Neural progenitor cell (in vitro differentiated cells): ENCODE data around the gene TDRD10. TPM values are rescaled to one million over a fixed set of nuclear protein-coding genes. Genes with fewer than 3 reads are reported as not detected.
"Not testable (repeated sequence)": the region's sequence is repeated elsewhere in the genome, so short reads cannot be mapped to it uniquely, and the experiment has no call there.

ENCODE experiments used
- DNase-seq: peaks from one replicate; pipeline ENCODE4 v3.0.0-alpha.2; 2016; ENCODE audit warnings: low spot score
- H2AFZ ChIP-seq: fragments of 200-600 bp; sonication (generic); replicated peaks from 2 replicates; pipeline ENCODE4 v1.6.1; 2016; ENCODE audit warnings: antibody characterized with exemption
- H3F3A ChIP-seq: fragments of 200-600 bp; sonication (generic); 2 replicates; pipeline ENCODE4 v1.6.1; 2016; ENCODE audit warnings: antibody characterized with exemption, low read depth
- H3K27ac ChIP-seq: fragments of 200-600 bp; sonication (generic); 2 replicates; pipeline ENCODE4 v1.5.1; 2016; ENCODE audit warnings: mild to moderate bottlenecking
- H3K27me3 ChIP-seq: fragments of 200-600 bp; sonication (generic); 2 replicates; pipeline ENCODE4 v1.6.1; 2016; ENCODE audit warnings: mild to moderate bottlenecking, moderate library complexity
- H3K36me3 ChIP-seq: fragments of 200-600 bp; sonication (generic); 2 replicates; pipeline ENCODE4 v1.5.1; 2016
- H3K4me1 ChIP-seq: fragments of 200-600 bp; sonication (generic); 2 replicates; pipeline ENCODE4 v1.6.1; 2016; ENCODE audit warnings: mixed run types
- H3K4me2 ChIP-seq: fragments of 200-600 bp; sonication (generic); 2 replicates; pipeline ENCODE4 v1.6.1; 2016
- H3K4me3 ChIP-seq: fragments of 200-600 bp; sonication (generic); 2 replicates; pipeline ENCODE4 v1.5.1; 2016
- H3K79me2 ChIP-seq: fragments of 200-600 bp; sonication (generic); 2 replicates; pipeline ENCODE4 v1.6.1; 2016; ENCODE audit warnings: low read depth
- H3K9ac ChIP-seq: fragments of 200-600 bp; sonication (generic); 2 replicates; pipeline ENCODE4 v1.6.1; 2016
- H3K9me3 ChIP-seq: fragments of 200-600 bp; sonication (generic); 2 replicates; pipeline ENCODE4 v1.5.1; 2016; ENCODE audit warnings: low read depth
- H4K20me1 ChIP-seq: fragments of 200-600 bp; sonication (generic); 2 replicates; pipeline ENCODE4 v1.6.1; 2016; ENCODE audit warnings: low read depth
- H3K27ac Mint-ChIP-seq: 3 replicates; pipeline ENCODE4 v1.8.0; 2021; ENCODE audit warnings: mixed read lengths
- H3K27me3 Mint-ChIP-seq: 2 replicates; pipeline ENCODE4 v1.8.0; 2022; ENCODE audit warnings: low read depth, mild to moderate bottlenecking, inconsistent platforms, moderate library complexity, mixed read lengths; ENCODE audit not compliant: insufficient read depth
- H3K36me3 Mint-ChIP-seq: 3 replicates; pipeline ENCODE4 v1.8.0; 2021; ENCODE audit warnings: mixed read lengths
- H3K4me1 Mint-ChIP-seq: 3 replicates; pipeline ENCODE4 v1.8.0; 2021; ENCODE audit warnings: mixed read lengths
- H3K4me3 Mint-ChIP-seq: 3 replicates; pipeline ENCODE4 v1.8.0; 2021; ENCODE audit warnings: mild to moderate bottlenecking, moderate library complexity, mixed read lengths
- H3K9me3 Mint-ChIP-seq: 3 replicates; pipeline ENCODE4 v1.8.0; 2020; ENCODE audit warnings: mixed read lengths
- EZH2 ChIP-seq: fragments of 200-600 bp; sonication (generic); IDR thresholded peaks from 2 replicates; pipeline ENCODE4 v1.6.1; 2017; ENCODE audit warnings: antibody characterized with exemption, mild to moderate bottlenecking, moderate library complexity
- EZH2phosphoT487 ChIP-seq: fragments of 200-600 bp; sonication (generic); IDR thresholded peaks from 2 replicates; pipeline ENCODE4 v1.6.1; 2017; ENCODE audit warnings: antibody characterized with exemption
- total RNA-seq: library from RNA; depleted of rRNA; stranded (reverse); fragments of >200 nt; gene quantifications from 2 replicates; pipeline ENCODE4 v1.2.3, GENCODE V29; 2015; ENCODE audit warnings: low replicate concordance
- TF ChIP-seq, protein P1 (sequence below): fragments of 200-600 bp; sonication (generic); IDR thresholded peaks from 2 replicates; pipeline ENCODE4 v1.5.1; 2017; ENCODE audit warnings: antibody characterized with exemption, mild to moderate bottlenecking

The TDRD10 gene
- total RNA-seq, 1 donor from 2014 or later, result not detected

DNA sequence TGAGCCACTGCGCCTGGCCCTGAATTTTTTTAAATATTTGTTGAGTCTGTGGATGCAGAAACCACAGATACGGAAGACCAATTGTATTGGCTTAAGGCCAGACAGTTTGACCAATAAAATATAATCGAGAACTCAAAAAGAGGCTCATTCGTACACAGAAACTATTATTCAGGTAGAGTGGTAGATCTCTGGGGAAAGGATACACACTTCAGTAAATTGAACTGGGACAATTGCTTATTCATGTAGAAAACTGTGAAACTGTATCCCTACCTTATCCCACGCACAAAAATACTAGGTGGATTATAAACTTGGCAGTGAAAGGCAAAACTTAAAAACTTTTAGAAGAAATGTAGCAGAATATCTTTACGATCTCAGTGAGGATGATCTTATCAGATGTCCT is 25.2 kb downstream of the TDRD10 start:
- Histone ChIP-seq H2AFZ (no peak overlapping the region), H3K27me3 (no peaks in the 10 kb centered on the region), H3K36me3 (no peaks in the 10 kb centered on the region), H3F3A (no peaks in the 10 kb centered on the region), H3K9me3 (no peaks in the 10 kb centered on the region), H3K79me2 (no peaks in the 10 kb centered on the region), H3K9ac (no peak overlapping the region), H3K4me2 (no peak overlapping the region), H3K4me1 (no peaks in the 10 kb centered on the region), H4K20me1 (no peaks in the 10 kb centered on the region), H3K4me3 (no peak overlapping the region), H3K27ac (no peak overlapping the region)
- Mint-ChIP-seq H3K36me3 (no peaks in the 10 kb centered on the region), H3K4me1 (peaks cover 3% of the 10 kb centered on the region), H3K9me3 (no peaks in the 10 kb centered on the region), H3K27me3 (peaks cover 4% of the 10 kb centered on the region), H3K27ac (no peak overlapping the region), H3K4me3 (no peak overlapping the region)
- no peak for DNase-seq
- TF ChIP-seq EZH2phosphoT487 (no peak), EZH2 (no peak)
- TF ChIP-seq, protein P1, sequence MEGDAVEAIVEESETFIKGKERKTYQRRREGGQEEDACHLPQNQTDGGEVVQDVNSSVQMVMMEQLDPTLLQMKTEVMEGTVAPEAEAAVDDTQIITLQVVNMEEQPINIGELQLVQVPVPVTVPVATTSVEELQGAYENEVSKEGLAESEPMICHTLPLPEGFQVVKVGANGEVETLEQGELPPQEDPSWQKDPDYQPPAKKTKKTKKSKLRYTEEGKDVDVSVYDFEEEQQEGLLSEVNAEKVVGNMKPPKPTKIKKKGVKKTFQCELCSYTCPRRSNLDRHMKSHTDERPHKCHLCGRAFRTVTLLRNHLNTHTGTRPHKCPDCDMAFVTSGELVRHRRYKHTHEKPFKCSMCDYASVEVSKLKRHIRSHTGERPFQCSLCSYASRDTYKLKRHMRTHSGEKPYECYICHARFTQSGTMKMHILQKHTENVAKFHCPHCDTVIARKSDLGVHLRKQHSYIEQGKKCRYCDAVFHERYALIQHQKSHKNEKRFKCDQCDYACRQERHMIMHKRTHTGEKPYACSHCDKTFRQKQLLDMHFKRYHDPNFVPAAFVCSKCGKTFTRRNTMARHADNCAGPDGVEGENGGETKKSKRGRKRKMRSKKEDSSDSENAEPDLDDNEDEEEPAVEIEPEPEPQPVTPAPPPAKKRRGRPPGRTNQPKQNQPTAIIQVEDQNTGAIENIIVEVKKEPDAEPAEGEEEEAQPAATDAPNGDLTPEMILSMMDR, result no peak

GRCh38 chr1:154529308-154529707 is 27.3 kb downstream of the TDRD10 start:
- H3K27ac ChIP-seq, result no peak overlapping the region

DNA sequence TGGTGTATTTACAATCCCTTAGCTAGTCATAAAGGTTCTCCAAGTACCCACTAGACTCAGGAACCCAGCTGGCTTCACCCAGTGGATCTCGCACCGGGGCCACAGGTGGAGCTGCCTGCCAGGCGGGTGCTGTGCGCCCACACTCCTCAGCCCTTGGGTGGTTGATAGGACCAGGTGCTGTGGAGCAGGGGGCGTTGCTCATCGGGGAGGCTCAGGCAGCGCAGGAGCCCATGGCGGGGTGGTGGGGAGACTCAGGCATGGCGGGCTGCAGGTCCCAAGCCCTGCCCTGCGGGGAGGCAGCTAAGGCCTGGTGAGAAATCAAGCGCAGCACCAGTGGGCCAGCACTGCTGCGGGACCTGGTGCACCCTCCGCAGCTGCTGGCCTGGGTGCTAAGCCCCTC is 29.9 kb downstream of the TDRD10 start:
- not testable (repeated sequence) for H3K4me2 ChIP-seq, H3K4me1 Mint-ChIP-seq, H3K9me3 ChIP-seq, H3K4me1 ChIP-seq, H3K27ac ChIP-seq, H3F3A ChIP-seq, DNase-seq, H3K27me3 Mint-ChIP-seq, H3K36me3 ChIP-seq, H3K27me3 ChIP-seq, H3K9ac ChIP-seq, H3K79me2 ChIP-seq, H3K9me3 Mint-ChIP-seq, H3K27ac Mint-ChIP-seq, H3K36me3 Mint-ChIP-seq, H4K20me1 ChIP-seq, H2AFZ ChIP-seq, H3K4me3 Mint-ChIP-seq, H3K4me3 ChIP-seq

More at GRCh38 chr1:154529308-154529707, 27.3 kb downstream of the TDRD10 start:
- Histone ChIP-seq H3K4me1 (no peaks in the 10 kb centered on the region), H3K9me3 (no peaks in the 10 kb centered on the region), H4K20me1 (no peaks in the 10 kb centered on the region), H3K9ac (no peak overlapping the region), H3K4me2 (no peak overlapping the region), H3K79me2 (no peaks in the 10 kb centered on the region), H3F3A (no peaks in the 10 kb centered on the region), H3K27me3 (no peaks in the 10 kb centered on the region), H3K36me3 (no peaks in the 10 kb centered on the region), H2AFZ (no peak overlapping the region), H3K4me3 (no peak overlapping the region)
- Mint-ChIP-seq H3K36me3 (no peaks in the 10 kb centered on the region), H3K4me3 (no peak overlapping the region), H3K27ac (no peak overlapping the region), H3K27me3 (peaks cover 3% of the 10 kb centered on the region), H3K4me1 (peaks cover 4% of the 10 kb centered on the region), H3K9me3 (peaks cover under 1% of the 10 kb centered on the region)
- TF ChIP-seq EZH2phosphoT487 (no peak), EZH2 (no peak)
- TF ChIP-seq, protein P1, result no peak
- no peak for DNase-seq

- Mint-ChIP-seq H3K27ac (no peak overlapping the region), H3K9me3 (peaks cover 7% of the 10 kb centered on the region), H3K36me3 (no peaks in the 10 kb centered on the region), H3K4me1 (peaks cover 4% of the 10 kb centered on the region), H3K4me3 (no peak overlapping the region), H3K27me3 (peaks cover 12% of the 10 kb centered on the region)
- no peaks in the 10 kb centered on the region for H4K20me1 ChIP-seq
- no peaks in the 10 kb centered on the region for H3F3A ChIP-seq
- no peaks in the 10 kb centered on the region for H3K27me3 ChIP-seq
- peak; percentile 70 for DNase-seq
- no peak for TF ChIP-seq EZH2
- TF ChIP-seq EZH2phosphoT487, result no peak
- TF ChIP-seq, protein P1, result peak; percentile 65
- H3K4me3 ChIP-seq, result no peak overlapping the region
- H3K79me2 ChIP-seq, result no peaks in the 10 kb centered on the region
- H3K4me1 ChIP-seq, result no peaks in the 10 kb centered on the region
- no peak overlapping the region for H3K9ac ChIP-seq
- H2AFZ ChIP-seq, result no peak overlapping the region
- no peak overlapping the region for H3K27ac ChIP-seq
- no peaks in the 10 kb centered on the region for H3K9me3 ChIP-seq
- no peak overlapping the region for H3K4me2 ChIP-seq
- no peaks in the 10 kb centered on the region for H3K36me3 ChIP-seq
Measured at GRCh38 chr1:154533952-154534844, 32.2 kb downstream of the TDRD10 start.
